GM23338 (cell line): ENCODE data around the gene HIP1. TPM values are rescaled to one million over a fixed set of nuclear protein-coding genes. Genes with fewer than 3 reads are reported as not detected.

Experiments
- ATAC-seq: fragments of 200-7000 bp; cut with Tn5 transposase; 3 replicates; pipeline ENCODE4 v1.9.1; 2020
- DNase-seq: peaks from one replicate; pipeline ENCODE4 v3.0.0-alpha.2; 2015; ENCODE audit warnings: low spot score
- H2AFZ ChIP-seq: fragments of 200-600 bp; sonication (generic); 2 replicates; pipeline ENCODE4 v1.8.0; 2016; ENCODE audit warnings: antibody characterized with exemption, mild to moderate bottlenecking, moderate library complexity
- H3F3A ChIP-seq: fragments of 200-600 bp; sonication (generic); replicated peaks from 2 replicates; pipeline ENCODE4 v1.8.0; 2017; ENCODE audit warnings: antibody characterized with exemption, mixed run types, low read depth
- H3K27ac ChIP-seq: fragments of 200-600 bp; sonication (generic); 2 replicates; pipeline ENCODE4 v1.6.1; 2016; ENCODE audit warnings: low read depth
- H3K27me3 ChIP-seq: fragments of 200-600 bp; sonication (generic); 2 replicates; pipeline ENCODE4 v1.8.0; 2016; ENCODE audit warnings: mild to moderate bottlenecking, mixed run types, moderate library complexity; ENCODE audit not compliant: insufficient read depth
- H3K36me3 ChIP-seq: fragments of 200-600 bp; sonication (generic); 2 replicates; pipeline ENCODE4 v1.8.0; 2016; ENCODE audit warnings: mild to moderate bottlenecking; ENCODE audit not compliant: insufficient read depth
- H3K4me1 ChIP-seq: fragments of 200-600 bp; sonication (generic); 2 replicates; pipeline ENCODE4 v1.8.0; 2016; ENCODE audit warnings: mild to moderate bottlenecking, moderate library complexity; ENCODE audit not compliant: insufficient read depth
- H3K4me2 ChIP-seq: fragments of 200-600 bp; sonication (generic); 2 replicates; pipeline ENCODE4 v1.7.1; 2017; ENCODE audit warnings: mixed run types
- H3K4me3 ChIP-seq: fragments of 200-600 bp; sonication (generic); 2 replicates; pipeline ENCODE4 v1.6.1; 2016; ENCODE audit warnings: mixed run types
- H3K79me2 ChIP-seq: fragments of 200-600 bp; sonication (generic); replicated peaks from 2 replicates; pipeline ENCODE4 v1.8.0; 2017; ENCODE audit warnings: mild to moderate bottlenecking; ENCODE audit not compliant: insufficient read depth
- H3K9me2 ChIP-seq: fragments of 200-600 bp; sonication (generic); 2 replicates; pipeline ENCODE4 v1.8.0; 2017; ENCODE audit not compliant: insufficient read depth
- H4K20me1 ChIP-seq: fragments of 200-600 bp; sonication (generic); replicated peaks from 2 replicates; pipeline ENCODE4 v1.8.0; 2017; ENCODE audit warnings: mild to moderate bottlenecking; ENCODE audit not compliant: insufficient read depth
- H3K27ac Mint-ChIP-seq: 2 replicates; pipeline ENCODE4 v1.8.0; 2020; ENCODE audit warnings: inconsistent platforms, mild to moderate bottlenecking, moderate library complexity, mixed read lengths
- H3K27me3 Mint-ChIP-seq: 3 replicates; pipeline ENCODE4 v1.8.0; 2022; ENCODE audit warnings: low read depth, mild to moderate bottlenecking, moderate library complexity, mixed read lengths, inconsistent platforms; ENCODE audit not compliant: insufficient read depth, poor library complexity
- H3K36me3 Mint-ChIP-seq: 3 replicates; pipeline ENCODE4 v1.8.0; 2021; ENCODE audit warnings: low read depth, mild to moderate bottlenecking, inconsistent platforms, moderate library complexity, mixed read lengths
- H3K4me1 Mint-ChIP-seq: 3 replicates; pipeline ENCODE4 v1.8.0; 2020; ENCODE audit warnings: mild to moderate bottlenecking, inconsistent platforms, mixed read lengths
- H3K4me3 Mint-ChIP-seq: 3 replicates; pipeline ENCODE4 v1.8.0; 2021; ENCODE audit warnings: moderate library complexity, mild to moderate bottlenecking, inconsistent platforms, mixed read lengths
- H3K9me3 Mint-ChIP-seq: 3 replicates; pipeline ENCODE4 v1.8.0; 2020; ENCODE audit warnings: moderate library complexity, mild to moderate bottlenecking, inconsistent platforms, mixed read lengths
- CREB1 ChIP-seq: fragments of 250-450 bp; sonication (Bioruptor Pico); IDR thresholded peaks from 2 replicates; pipeline ENCODE4 v1.5.0; 2020; ENCODE audit warnings: low read depth, mild to moderate bottlenecking, moderate library complexity
- CTCF ChIP-seq, 2 experiments: fragments of 200-600 bp in 1 of 2; sonication (generic) in 1 of 2; conservative IDR thresholded peaks; 2 replicates each; pipeline versions ENCODE4 v1.5.1 to v1.6.1; 2016 to 2017; ENCODE audit warnings: antibody characterized with exemption in 2 of 2, low read depth in 2 of 2, mild to moderate bottlenecking in 2 of 2, moderate library complexity in 1 of 2
- ETS1 ChIP-seq: IDR thresholded peaks from 2 replicates; pipeline ENCODE4 v1.6.1; 2016; ENCODE audit warnings: antibody characterized with exemption
- EZH2 ChIP-seq: fragments of 200-600 bp; sonication (generic); IDR thresholded peaks from one replicate; pipeline ENCODE4 v1.8.0; 2017; ENCODE audit warnings: antibody characterized with exemption, mild to moderate bottlenecking, low read depth; ENCODE audit not compliant: unreplicated experiment
- EZH2phosphoT487 ChIP-seq: fragments of 200-600 bp; sonication (generic); IDR thresholded peaks from one replicate; pipeline ENCODE4 v1.8.1; 2018; ENCODE audit warnings: antibody characterized with exemption; ENCODE audit not compliant: unreplicated experiment
- JUNB ChIP-seq: IDR thresholded peaks from one replicate; pipeline ENCODE4 v1.6.1; 2016; ENCODE audit warnings: antibody characterized with exemption; ENCODE audit not compliant: unreplicated experiment
- NANOG ChIP-seq: IDR thresholded peaks from 2 replicates; pipeline ENCODE4 v1.6.1; 2016; ENCODE audit warnings: antibody characterized with exemption, borderline replicate concordance
- POLR2AphosphoS5 ChIP-seq: IDR thresholded peaks from 2 replicates; pipeline ENCODE4 v1.6.1; 2016; ENCODE audit warnings: antibody characterized with exemption, low read depth
- REST ChIP-seq: IDR thresholded peaks from one replicate; pipeline ENCODE4 v1.6.1; 2018; ENCODE audit warnings: antibody characterized with exemption; ENCODE audit not compliant: unreplicated experiment
- STAT1 ChIP-seq: IDR thresholded peaks from one replicate; pipeline ENCODE4 v1.6.1; 2016; ENCODE audit warnings: antibody characterized with exemption; ENCODE audit not compliant: unreplicated experiment
- ZNF114 ChIP-seq: fragments of 250-450 bp; sonication (Bioruptor Pico); IDR thresholded peaks from 2 replicates; pipeline ENCODE4 v1.5.0; 2020; ENCODE audit warnings: mild to moderate bottlenecking, moderate library complexity
- ZNF331 ChIP-seq: fragments of 250-450 bp; sonication (Bioruptor Pico); IDR thresholded peaks from 2 replicates; pipeline ENCODE4 v1.5.0; 2020; ENCODE audit warnings: low read depth, mild to moderate bottlenecking, moderate library complexity
- ZNF462 ChIP-seq: fragments of 250-450 bp; sonication (Bioruptor Pico); IDR thresholded peaks from 2 replicates; pipeline ENCODE4 v1.5.0; 2020; ENCODE audit warnings: mild to moderate bottlenecking, moderate library complexity
- polyA plus RNA-seq: library from polyadenylated mRNA; unstranded; fragments of >200 nt; fragmentation: Nextera tagmentation; extraction: Ambion mirVana; gene quantifications from 2 replicates; pipeline ENCODE4 v1.2.1, GENCODE V29; 2016
- total RNA-seq: library from RNA; depleted of rRNA; stranded (reverse); fragments of >200 nt; shearing (Covaris generic); gene quantifications from 2 replicates; pipeline ENCODE4 v1.2.3, GENCODE V29; 2014

HIP1 gene
- total and polyA plus RNA-seq, 2 experiments from 2014 or later: 24.9 to 80.8 TPM

- Histone ChIP-seq H3K4me3 (no peak overlapping the region), H3K27me3 (no peaks in the 10 kb centered on the region), H3K36me3 (no peaks in the 10 kb centered on the region), H4K20me1 (no peaks in the 10 kb centered on the region), H2AFZ (no peak overlapping the region), H3K27ac (no peak overlapping the region), H3K4me2 (no peak overlapping the region), H3K9me2 (no peaks in the 10 kb centered on the region), H3K4me1 (no peaks in the 10 kb centered on the region), H3F3A (no peaks in the 10 kb centered on the region), H3K79me2 (no peaks in the 10 kb centered on the region)
- no peak for DNase-seq
- H3K36me3 Mint-ChIP-seq: no peaks in the 10 kb centered on the region
- H3K4me3 Mint-ChIP-seq: no peak overlapping the region
- H3K27me3 Mint-ChIP-seq: peaks cover 5% of the 10 kb centered on the region
- no peak for ATAC-seq
- peaks cover 2% of the 10 kb centered on the region; the same call in 2 of the 3 replicates for H3K9me3 Mint-ChIP-seq
- no peak overlapping the region for H3K27ac Mint-ChIP-seq
- TF ChIP-seq CTCF (conservative IDR thresholded peaks at IDR 0.05; ENCODE audit: low read depth in 2 of 2) (no peak), EZH2 (no peak), JUNB (no peak), ETS1 (no peak), ZNF331 (no peak), REST (no peak), EZH2phosphoT487 (no peak), NANOG (no peak), STAT1 (no peak), ZNF462 (CRISPR knock-in tag) (no peak), ZNF114 (no peak), CREB1 (CRISPR knock-in tag) (no peak), POLR2AphosphoS5 (no peak)
- 0 out of 3 replicates have a peak, but pooled peaks cover 2% of the 10 kb centered on the region for H3K4me1 Mint-ChIP-seq
Observed at GRCh38 chr7:75758491-75758890, 19.8 kb upstream of the HIP1 start.
